ENCODE results near the gene ATG4D.

DNA sequence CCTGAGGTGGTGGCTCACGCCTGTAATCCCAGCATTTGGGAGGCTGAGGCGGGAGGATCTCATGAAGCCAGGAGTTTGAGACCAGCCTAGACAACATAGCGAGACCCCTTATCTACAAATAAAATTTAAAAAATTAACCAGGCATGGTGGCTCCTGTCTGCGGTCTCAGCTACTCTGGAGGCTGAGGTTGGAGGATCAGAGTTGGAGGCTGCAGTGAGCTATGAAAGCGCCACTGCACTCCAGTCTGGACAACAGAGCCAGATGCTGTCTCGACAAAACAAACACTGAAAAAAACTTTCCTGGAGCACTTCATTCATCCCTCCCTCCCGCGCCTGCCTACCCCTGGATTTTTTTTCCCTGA is 665 bp upstream of the ATG4D start:
- TF ChIP-seq, protein P1, sequence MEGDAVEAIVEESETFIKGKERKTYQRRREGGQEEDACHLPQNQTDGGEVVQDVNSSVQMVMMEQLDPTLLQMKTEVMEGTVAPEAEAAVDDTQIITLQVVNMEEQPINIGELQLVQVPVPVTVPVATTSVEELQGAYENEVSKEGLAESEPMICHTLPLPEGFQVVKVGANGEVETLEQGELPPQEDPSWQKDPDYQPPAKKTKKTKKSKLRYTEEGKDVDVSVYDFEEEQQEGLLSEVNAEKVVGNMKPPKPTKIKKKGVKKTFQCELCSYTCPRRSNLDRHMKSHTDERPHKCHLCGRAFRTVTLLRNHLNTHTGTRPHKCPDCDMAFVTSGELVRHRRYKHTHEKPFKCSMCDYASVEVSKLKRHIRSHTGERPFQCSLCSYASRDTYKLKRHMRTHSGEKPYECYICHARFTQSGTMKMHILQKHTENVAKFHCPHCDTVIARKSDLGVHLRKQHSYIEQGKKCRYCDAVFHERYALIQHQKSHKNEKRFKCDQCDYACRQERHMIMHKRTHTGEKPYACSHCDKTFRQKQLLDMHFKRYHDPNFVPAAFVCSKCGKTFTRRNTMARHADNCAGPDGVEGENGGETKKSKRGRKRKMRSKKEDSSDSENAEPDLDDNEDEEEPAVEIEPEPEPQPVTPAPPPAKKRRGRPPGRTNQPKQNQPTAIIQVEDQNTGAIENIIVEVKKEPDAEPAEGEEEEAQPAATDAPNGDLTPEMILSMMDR (conservative IDR thresholded peaks at IDR 0.05 in 1 of 2, IDR thresholded peaks at IDR 0.05 in 1 of 2; ENCODE audit: extremely low read depth in 1 of 2, insufficient read depth in 1 of 2, low read depth in 1 of 2, low read length in 2 of 2): no peak
- no peak for TF ChIP-seq EZH2 (IDR thresholded peaks at IDR 0.05; ENCODE audit: borderline replicate concordance, low read length)

All from mammary epithelial cell (primary cell).